Osteocyte (in vitro differentiated cells): Measurements from ENCODE around the gene MGAM2. TPM values are rescaled to one million over a fixed set of nuclear protein-coding genes. Genes with fewer than 3 reads are reported as not detected.

ENCODE experiments used
- DNase-seq: peaks from one replicate; pipeline ENCODE4 v3.0.0; 2021; ENCODE audit warnings: mixed read lengths; ENCODE audit not compliant: unreplicated experiment; ENCODE audit errors: extremely low spot score
- H3K27ac Mint-ChIP-seq: one replicate; pipeline ENCODE4 v1.8.0; 2021; ENCODE audit warnings: mild to moderate bottlenecking, mixed read lengths; ENCODE audit not compliant: unreplicated experiment
- H3K27me3 Mint-ChIP-seq: one replicate; pipeline ENCODE4 v1.8.0; 2021; ENCODE audit warnings: mixed read lengths; ENCODE audit not compliant: unreplicated experiment
- H3K36me3 Mint-ChIP-seq: one replicate; pipeline ENCODE4 v1.8.0; 2021; ENCODE audit warnings: mixed read lengths; ENCODE audit not compliant: unreplicated experiment
- H3K4me1 Mint-ChIP-seq: one replicate; pipeline ENCODE4 v1.8.0; 2021; ENCODE audit warnings: mixed read lengths; ENCODE audit not compliant: unreplicated experiment
- H3K4me3 Mint-ChIP-seq: one replicate; pipeline ENCODE4 v1.8.0; 2021; ENCODE audit warnings: mild to moderate bottlenecking, moderate library complexity, mixed read lengths; ENCODE audit not compliant: unreplicated experiment
- H3K9me3 Mint-ChIP-seq: one replicate; pipeline ENCODE4 v1.8.0; 2021; ENCODE audit warnings: mixed read lengths; ENCODE audit not compliant: unreplicated experiment
- total RNA-seq: library from RNA; stranded (reverse); gene quantifications from 2 replicates; pipeline ENCODE4 v1.2.1, GENCODE V29; 2021
- TF ChIP-seq, protein P1 (sequence below): fragments of 200-600 bp; sonication (generic); IDR thresholded peaks from 2 replicates; pipeline ENCODE4 v1.5.0; 2021; ENCODE audit warnings: antibody characterized with exemption, mild to moderate bottlenecking, moderate library complexity

MGAM2 gene
- total RNA-seq, 1 donor from 2014 or later, result not detected

DNA sequence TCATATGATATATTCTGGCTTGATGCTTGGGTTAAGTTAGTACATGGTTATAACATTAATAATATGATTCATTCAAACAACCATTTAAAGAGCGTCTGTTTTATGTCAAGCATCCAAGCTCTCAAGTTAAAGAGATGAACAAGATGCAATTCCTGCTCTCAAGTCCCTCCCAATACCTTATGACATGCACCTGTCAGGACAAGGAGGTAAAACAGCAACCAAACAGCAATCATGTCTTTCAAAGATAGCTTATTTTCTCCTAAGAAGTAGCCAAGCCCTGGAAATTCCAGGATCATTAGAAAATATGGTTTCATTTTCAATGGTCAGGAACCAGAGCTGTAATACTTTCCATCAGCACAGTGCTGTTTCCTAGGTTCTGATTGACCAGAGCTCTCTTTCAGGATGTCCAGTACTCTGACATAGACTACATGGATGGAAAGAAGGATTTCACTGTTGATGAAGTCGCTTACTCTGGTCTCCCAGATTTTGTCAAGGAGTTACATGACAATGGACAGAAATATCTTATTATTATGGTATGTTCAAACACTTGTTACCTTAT lies 29.0 kb downstream of the MGAM2 start:
- Mint-ChIP-seq H3K9me3 (no peaks in the 10 kb centered on the region), H3K27ac (no peak overlapping the region), H3K4me1 (no peaks in the 10 kb centered on the region), H3K27me3 (peaks cover 11% of the 10 kb centered on the region), H3K36me3 (no peaks in the 10 kb centered on the region), H3K4me3 (no peak overlapping the region)
- no peak for DNase-seq
- TF ChIP-seq, protein P1, sequence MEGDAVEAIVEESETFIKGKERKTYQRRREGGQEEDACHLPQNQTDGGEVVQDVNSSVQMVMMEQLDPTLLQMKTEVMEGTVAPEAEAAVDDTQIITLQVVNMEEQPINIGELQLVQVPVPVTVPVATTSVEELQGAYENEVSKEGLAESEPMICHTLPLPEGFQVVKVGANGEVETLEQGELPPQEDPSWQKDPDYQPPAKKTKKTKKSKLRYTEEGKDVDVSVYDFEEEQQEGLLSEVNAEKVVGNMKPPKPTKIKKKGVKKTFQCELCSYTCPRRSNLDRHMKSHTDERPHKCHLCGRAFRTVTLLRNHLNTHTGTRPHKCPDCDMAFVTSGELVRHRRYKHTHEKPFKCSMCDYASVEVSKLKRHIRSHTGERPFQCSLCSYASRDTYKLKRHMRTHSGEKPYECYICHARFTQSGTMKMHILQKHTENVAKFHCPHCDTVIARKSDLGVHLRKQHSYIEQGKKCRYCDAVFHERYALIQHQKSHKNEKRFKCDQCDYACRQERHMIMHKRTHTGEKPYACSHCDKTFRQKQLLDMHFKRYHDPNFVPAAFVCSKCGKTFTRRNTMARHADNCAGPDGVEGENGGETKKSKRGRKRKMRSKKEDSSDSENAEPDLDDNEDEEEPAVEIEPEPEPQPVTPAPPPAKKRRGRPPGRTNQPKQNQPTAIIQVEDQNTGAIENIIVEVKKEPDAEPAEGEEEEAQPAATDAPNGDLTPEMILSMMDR, result no peak

DNA sequence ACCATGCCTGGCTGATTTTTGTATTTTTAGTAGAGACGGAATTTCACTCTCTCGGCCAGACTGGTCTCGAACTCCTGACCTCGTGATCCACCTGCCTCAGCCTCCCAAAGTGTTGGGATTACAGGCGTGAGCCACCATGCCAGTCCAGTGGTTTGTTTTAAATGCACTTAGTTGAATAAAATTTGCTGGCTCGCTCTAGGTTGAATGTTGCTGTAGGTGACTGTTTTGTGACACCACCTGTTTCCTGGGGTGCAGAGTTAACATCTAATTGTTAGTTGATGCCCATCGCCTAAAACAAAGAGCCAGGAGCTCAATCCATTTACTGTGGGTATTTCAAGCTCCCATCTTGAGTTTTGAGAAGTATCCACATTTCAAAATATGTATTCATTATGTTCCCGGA lies 31.2 kb downstream of the MGAM2 start:
- Mint-ChIP-seq H3K27me3 (peaks cover 14% of the 10 kb centered on the region), H3K27ac (no peak overlapping the region), H3K36me3 (no peaks in the 10 kb centered on the region), H3K9me3 (no peaks in the 10 kb centered on the region), H3K4me3 (no peak overlapping the region), H3K4me1 (no peaks in the 10 kb centered on the region)
- DNase-seq, result no peak
- TF ChIP-seq, protein P1, result no peak

DNA sequence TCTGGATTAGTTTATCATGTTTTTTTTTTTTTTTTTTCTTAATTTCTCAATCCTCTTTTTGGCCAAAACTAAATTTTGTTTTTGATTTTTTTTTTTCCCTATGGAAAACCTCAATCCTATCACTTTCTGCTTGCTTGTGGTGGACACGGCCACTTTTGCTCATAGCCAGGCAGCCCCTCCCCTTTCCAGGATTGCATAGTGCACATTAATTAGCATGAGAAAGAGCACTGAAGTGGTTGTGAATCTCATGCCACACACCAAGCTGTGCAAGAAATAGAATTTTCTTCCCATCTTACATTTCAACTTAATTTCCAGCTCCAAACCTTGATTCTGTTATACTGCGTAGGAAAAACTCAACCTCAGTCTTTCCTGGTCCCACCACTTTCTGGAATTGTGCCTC lies 34.6 kb downstream of the MGAM2 start:
- no peaks in the 10 kb centered on the region for H3K4me1 Mint-ChIP-seq
- H3K27me3 Mint-ChIP-seq, result peaks cover 14% of the 10 kb centered on the region
- no peaks in the 10 kb centered on the region for H3K9me3 Mint-ChIP-seq
- no peak for DNase-seq
- H3K4me3 Mint-ChIP-seq, result no peak overlapping the region
- H3K36me3 Mint-ChIP-seq, result no peaks in the 10 kb centered on the region
- no peak overlapping the region for H3K27ac Mint-ChIP-seq
- TF ChIP-seq, protein P1, result no peak

DNA sequence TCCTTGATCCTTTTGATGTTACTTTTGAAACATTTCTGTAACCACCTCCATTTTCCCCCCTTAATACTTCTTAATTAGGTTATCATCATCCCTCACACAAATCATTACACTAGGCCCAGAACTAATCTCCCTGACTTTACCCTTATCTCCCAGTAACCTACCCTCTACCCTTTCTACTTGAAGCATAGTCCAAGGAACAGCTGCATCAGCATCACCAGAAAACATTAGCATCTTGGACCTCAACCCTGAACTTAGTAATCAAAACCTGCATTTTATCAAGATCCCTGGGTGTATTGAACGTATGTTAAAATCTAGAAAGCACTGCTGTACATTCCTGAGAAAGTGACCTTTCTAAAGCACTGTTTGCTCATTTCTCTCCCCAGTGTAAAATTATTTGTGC lies 38.8 kb downstream of the MGAM2 start:
- H3K4me1 Mint-ChIP-seq, result no peaks in the 10 kb centered on the region
- DNase-seq, result no peak
- no peak overlapping the region for H3K4me3 Mint-ChIP-seq
- no peaks in the 10 kb centered on the region for H3K9me3 Mint-ChIP-seq
- H3K27ac Mint-ChIP-seq, result no peak overlapping the region
- no peaks in the 10 kb centered on the region for H3K36me3 Mint-ChIP-seq
- H3K27me3 Mint-ChIP-seq, result peaks cover 4% of the 10 kb centered on the region
- TF ChIP-seq, protein P1, result no peak

DNA sequence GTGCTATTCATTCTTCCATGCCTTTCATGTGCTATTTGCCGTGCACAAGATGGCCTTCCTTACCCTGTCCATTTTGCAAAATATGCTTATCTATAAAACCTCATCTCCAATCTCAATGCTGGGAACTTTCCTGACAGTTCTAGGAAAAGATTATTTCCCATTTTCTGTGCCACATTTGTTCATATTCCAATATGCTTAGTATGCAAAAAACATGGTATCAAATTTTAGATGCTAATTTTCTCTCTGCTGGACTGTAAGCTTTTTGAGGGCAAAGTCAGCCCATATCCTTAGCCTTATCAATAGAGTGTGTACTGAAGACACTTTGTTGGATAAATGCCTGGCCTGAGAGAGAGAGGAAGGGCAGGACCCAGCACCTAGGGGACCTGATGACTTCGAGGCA lies 39.4 kb downstream of the MGAM2 start:
- TF ChIP-seq, protein P1, result no peak
- H3K4me1 Mint-ChIP-seq, result no peaks in the 10 kb centered on the region
- no peaks in the 10 kb centered on the region for H3K9me3 Mint-ChIP-seq
- no peaks in the 10 kb centered on the region for H3K36me3 Mint-ChIP-seq
- H3K4me3 Mint-ChIP-seq, result no peak overlapping the region
- H3K27me3 Mint-ChIP-seq, result no peaks in the 10 kb centered on the region
- DNase-seq, result no peak
- no peak overlapping the region for H3K27ac Mint-ChIP-seq
